Activated CD8-positive, alpha-beta memory T cell treated with anti-CD3 and anti-CD28 coated beads for 1 hour (primary cell): ENCODE data around the gene LAGE3.

Experiments
- DNase-seq, 2 donors: peaks; one replicate each; pipeline ENCODE4 v3.0.0-alpha.2; 2020; ENCODE audit warnings: low read depth in 1 of 2; ENCODE audit errors: extremely low read depth in 1 of 2

The LAGE3 gene

DNA sequence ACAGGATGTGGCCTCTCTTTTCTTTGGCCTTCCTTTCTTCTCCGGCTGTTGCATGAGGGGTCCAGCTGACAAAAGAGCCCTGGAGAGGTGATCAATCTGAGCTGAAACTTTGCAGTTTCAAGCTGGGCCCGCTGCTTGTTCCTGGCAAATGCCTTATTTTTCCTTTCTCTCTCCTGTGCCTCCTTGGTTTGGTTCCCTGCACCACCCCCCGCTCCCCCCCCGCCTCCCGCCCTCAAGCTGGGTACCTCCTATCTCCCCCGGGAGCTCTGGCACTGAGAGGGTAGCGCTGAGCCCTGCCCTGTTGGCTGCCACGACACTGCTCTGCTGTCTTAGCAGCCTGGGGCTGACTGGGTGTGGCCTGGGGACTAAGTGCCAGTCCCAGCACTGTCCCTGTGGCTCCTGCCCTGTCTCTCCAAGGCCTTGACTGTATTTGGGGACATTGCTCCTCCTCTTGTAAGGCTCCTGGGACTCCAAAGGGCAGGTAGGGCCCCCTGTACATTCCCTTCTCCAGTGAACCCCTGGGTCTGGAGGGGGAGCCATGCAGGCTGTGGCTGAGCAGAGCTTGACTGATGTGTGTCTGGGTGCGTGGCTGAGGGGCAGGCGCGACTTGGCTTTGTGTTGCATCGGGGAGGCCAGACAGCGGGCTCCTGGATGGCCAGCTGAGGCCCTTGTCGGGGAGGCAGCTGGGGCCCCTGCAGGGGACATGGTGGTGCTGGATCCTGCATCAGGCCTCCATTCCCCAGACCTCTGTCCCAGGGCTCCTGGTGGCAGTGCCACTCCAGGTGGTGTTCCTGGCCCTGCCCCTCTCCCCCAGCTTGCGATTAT, 19.9 kb downstream of the LAGE3 start:
- no peak for DNase-seq

DNA sequence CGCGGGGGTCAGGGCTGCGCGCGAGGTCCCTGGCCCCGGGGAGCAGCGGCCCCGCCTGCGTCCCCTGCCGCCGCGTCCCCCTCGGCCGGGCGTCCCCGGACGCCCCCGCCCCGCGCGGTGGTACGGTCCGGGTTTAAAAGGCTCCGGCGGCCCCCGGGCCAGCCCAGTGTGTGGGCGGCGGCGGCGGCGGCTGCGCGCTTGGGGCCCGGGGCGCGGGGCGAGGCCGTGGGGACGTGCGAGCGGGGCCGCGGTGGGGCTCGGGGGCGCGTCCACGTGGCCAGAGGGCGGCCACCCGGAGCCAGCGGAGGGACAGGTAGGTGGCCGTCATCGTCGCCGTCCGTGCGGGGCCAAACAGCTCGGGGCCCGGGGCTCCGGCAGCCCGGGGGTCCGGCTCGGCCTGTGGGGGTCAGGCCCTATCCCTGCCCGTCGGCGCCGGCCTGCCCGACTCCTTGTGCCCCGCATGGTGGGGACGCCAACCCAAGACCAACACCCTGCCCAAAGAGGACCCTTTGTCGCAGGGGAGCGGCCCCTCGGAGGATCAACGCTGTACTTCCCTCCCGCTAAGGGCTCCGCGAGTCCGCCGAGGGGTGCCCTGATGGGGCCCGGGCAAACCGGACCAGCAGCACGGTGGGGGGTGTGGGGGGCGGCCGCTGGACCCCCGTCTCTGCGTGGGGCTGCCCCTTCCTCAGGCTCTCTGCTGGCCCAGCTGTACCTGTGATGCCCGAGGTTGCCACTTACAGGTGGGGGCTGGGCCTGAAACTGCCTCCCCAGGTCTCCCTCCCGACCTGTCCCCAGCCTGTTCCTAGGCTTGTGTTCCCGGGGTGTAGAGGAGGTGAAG, 20.7 kb downstream of the LAGE3 start, which contains the start of gene PLXNA3:
Gene PLXNA3 (plus strand): TSS at position 166 of the 838 bp plus-strand sequence. CDS start 1,903 bp downstream, outside the sequence.
- peak in 1 of 2 donors; percentile 63 for DNase-seq

DNA sequence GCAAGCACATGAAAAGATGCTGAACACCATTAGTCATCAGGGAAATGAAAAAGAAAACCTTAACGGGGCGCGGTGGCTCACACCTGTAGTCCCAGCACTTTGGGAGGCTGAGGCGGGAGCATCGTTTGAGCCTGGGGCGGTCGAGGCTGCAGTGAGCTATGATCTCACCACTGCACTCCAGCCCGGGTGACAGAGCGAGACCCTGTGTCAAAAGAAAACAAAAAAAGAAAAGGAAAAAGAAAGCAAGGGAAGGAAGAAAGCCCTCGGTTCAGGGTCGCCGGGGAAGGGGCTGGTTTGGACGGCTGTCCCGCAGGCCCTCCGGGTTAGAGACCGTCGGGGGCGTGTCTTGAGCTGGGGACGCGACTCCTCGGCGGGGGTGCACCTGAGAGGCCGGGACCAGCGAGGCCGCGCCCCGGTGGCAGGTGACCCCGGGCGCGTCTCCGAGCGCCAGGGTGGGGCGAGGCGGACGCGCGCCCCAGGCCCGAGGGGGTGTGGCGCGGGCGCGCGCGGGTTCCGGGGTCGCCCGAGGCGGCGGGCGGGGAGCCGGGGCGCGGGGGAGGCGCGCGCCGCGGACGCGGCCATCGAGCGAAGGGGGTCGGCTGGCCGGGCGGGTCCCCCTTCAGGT, 21.5 kb downstream of the LAGE3 start:
- DNase-seq = peak in 1 of 2 donors; percentile 44

DNA sequence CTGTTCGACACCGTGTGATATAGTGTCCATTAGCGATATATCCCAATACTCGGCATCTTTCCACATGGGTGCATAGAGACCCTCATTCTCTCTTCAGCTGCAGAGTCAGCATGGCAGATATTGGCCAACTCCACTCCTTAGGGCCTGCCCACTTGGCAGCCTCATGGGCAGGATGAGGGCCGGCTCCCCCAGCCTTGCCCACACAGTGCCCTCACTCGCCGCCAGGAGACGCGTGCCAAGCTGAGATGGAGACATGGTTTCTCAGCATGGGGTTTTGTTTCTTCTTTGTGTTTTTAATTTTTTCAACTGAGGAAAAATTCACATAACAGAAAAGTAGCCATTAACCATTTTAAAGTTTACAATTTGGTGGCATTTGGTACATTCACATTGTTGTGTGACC, 26.3 kb downstream of the LAGE3 start:
- no peak for DNase-seq

DNA sequence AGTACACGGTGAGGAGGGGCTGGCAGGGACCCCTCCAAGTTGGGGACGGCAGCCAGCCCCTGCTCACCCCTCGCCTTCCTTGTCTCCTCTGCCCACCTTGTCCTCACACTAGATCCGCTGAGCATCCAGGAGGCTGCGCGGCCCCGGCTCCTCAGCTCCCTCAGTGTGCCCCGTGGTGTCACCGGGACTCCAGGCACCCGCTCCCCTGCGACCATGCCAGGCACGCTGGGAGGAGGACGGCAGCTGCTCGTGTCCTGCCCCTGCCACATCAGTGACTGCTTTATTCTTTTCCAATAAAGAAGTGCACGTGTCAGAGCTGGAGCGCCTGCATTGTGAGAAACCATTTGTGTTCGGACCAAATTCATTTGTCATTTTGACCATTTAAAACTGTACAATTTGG, 28.8 kb downstream of the LAGE3 start:
- DNase-seq = no peak

DNA sequence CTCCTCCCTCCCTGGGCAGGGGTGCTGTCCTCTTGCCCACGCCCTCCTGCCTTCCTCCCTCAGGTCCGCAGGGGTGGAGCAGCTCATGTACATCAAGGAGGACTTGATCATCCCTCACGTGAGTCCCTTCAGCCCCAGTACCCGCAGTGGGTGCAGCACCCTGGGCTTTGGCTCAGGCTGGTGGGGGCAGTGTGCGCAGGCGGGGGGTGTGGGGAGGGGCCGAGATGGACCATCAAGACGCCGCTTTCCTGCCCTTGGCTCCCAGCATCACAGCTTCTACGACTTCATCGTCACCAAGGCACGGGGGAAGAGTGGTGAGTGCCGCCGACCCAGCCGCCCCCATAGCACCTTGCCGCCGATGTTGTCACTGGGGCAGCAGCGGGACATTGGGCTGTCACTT, 29.5 kb downstream of the LAGE3 start:
- DNase-seq = no peak

DNA sequence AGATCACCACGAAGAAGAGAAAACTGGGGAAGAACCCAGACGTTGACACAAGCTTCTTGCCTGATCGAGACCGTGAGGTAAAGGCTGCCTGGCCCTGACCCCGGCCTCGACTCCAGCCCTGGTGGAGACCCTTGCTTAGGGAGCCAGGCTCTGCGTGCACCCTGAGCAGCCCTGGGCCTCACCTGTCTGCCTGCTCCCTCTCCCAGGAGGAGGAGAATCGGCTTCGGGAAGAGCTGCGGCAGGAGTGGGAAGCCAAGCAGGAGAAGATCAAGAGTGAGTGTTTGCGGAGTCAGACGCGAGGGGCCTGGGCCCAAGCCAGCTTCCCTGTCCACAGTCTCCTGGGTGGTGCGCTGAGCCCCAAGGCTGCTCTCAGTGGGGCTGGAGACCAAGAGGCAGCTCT, 30.6 kb downstream of the LAGE3 start:
- no peak for DNase-seq

DNA sequence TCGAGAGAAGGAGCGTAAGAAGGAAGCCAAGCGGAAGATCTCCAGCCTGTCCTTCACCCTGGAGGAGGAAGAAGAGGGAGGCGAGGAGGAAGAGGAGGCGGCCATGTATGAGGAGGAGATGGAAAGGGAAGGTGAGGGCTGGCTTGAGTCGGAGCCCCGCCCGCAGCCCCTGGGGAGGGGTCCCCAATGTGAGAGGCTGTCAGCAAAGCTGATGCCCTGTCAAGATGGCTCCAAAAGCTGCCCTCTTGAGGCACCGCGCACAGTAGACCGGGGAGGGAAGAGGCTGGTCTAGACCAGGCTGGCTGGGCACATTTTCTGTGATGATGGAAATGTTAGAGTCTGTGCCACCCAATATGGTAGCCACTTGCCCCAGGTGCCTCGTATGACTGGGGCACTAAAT, 32.7 kb downstream of the LAGE3 start:
- no peak for DNase-seq

DNA sequence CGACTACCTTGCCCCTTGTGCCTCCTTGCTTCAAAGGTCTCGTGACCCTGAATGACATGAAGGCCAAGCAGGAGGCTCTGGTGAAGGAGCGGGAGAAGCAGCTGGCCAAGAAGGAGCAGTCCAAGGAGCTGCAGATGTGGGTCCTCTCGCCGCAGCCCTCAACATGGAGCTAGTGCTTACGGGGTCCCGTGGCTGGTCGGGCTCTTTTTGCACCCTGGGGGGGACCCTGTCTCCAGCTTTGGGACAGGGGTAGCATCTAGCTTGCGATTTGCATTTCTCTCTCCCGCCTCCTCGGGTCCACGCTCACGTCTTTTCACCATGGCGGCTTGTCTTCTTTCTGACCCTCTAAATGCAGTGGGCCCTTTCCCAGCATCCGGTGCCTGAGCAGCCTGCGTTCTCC, 33.3 kb downstream of the LAGE3 start:
- DNase-seq = no peak

DNA sequence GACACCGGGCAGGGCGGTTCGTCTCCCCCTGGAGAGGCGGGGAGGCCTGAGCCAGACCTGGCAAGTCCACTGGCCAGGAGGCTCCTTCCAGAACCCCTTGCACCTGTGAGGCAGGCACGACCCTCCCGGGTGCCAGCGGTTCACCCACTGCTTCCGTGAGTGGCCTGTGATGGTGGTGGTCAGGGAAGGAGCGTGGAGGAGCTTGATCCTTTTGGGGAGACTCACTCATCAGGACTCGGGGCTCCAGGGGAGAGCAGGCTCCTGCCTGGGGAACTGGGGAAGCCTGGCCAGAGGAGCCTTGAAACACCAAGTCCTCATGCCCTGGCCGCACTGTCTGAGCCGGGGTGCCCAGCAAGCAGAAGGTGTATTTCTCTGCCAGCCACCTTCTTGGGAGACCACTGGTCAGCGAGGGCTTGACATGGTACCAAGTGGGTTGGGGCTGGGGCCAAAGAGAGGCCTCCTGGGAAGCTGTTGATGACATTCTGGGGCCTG, 34.3 kb downstream of the LAGE3 start:
- DNase-seq = no peak

DNA sequence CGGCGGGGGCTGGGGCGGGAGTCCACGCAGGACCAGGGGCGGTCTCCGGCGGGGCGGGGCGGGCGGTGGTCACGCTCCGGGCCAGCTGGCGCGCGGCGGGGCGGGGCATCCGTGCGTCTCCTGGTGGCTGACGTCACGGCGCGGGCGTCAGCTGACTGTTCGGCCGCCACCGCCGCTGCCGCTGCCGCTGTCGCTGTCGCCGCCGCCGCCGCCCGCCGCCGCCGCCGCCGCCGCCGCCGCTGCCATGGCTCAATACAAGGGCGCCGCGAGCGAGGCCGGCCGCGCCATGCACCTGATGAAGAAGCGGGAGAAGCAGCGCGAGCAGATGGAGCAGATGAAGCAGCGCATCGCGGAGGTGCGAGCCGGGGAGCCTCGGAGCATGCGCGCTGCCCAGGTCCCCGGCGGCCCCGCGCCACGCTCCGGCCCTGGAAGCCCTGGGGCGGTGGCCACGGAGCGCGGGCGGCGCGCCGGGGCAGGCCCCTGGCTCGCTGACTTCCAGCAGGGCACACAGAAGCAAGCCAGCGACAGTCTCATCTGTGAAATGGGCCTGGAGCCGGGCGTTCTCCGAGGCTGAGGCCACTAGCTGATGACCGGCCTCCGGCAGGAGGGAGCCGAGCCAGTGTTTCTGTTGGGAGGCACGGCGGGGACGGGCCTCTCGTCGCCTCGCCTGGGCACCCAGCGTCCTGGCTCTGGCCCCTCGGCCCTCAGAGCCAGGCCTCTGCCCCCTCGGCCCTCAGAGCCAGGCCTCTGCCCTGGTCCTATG, 34.9 kb downstream of the LAGE3 start, which contains the start of gene FAM50A:
Gene FAM50A (plus strand): TSS at position 150 of the 763 bp plus-strand sequence. CDS start 95 bp downstream, at position 245.
- peak in 1 of 2 donors; percentile 50 for DNase-seq

DNA sequence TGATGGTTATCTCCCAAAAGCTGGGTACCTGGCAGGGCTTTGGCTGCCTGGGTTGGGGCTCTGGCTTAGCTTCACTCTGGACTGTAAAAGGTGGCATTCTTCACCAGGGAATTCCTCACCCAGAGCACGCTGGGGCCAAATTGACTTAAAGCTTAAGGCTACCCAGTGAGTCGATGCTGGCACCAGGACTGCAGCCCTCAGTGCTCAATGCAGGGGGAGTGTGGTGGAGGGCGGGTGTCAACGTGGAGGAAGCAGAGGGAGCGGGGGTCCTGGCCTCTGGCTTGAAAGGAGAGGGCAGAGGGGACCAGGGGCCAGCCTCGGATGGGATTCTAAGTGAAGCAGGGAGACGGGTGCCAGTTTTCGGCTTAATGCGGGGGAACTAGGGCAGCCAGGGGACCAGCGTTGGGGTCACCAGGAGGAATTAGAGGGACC, 35.6 kb downstream of the LAGE3 start:
- DNase-seq = no peak

DNA sequence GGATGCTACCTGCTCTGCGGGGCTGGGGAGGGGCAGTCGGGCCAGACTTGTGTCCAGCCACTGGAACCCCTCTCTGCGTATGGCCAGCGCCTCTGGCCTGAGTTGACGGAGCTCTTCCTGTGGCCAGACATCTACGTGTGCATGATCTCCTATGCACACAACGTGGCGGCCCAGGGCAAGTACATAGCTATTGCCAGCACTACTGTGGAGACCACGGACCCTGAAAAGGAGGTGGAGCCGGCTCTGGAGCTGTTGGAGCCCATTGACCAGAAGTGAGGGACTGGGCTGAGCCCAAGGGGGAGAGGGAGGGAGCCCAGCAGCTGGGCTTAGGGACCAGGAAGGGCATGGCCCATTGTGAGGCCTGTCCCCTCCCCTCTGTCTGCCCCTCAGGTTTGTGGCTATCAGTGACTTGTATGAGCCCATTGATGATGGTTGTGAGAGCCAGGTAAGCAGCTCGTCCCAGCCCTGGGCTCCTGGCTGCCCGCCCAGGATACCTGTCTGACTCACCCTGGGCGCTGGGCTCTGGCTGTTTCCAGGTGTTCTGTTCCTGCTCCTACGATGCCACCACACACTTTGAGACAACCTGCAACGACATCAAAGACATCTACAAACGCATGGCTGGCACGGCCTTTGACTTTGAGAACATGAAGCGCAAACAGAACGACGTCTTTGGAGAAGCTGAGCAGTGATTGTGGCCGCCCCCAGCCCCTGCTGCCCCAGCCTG, 36.9 kb downstream of the LAGE3 start:
- DNase-seq = no peak

DNA sequence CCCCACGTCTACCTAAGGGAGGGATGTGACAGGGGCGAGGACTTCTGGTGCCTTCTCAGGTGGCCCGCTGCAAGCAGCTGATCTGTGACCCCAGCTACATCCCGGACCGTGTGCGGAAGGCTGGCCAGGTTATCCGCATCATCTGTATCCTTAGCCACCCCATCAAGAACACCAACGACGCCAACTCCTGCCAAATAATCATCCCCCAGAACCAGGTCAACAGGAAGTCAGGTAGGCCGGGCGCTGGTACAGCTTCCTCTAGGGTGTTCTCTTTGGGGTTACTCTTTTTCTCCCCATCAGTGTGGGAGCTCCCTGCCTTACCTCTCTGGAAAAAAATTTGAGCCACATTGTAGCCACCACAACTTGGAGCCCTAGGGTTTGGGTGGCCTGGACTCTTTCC, 37.5 kb downstream of the LAGE3 start:
- no peak for DNase-seq

DNA sequence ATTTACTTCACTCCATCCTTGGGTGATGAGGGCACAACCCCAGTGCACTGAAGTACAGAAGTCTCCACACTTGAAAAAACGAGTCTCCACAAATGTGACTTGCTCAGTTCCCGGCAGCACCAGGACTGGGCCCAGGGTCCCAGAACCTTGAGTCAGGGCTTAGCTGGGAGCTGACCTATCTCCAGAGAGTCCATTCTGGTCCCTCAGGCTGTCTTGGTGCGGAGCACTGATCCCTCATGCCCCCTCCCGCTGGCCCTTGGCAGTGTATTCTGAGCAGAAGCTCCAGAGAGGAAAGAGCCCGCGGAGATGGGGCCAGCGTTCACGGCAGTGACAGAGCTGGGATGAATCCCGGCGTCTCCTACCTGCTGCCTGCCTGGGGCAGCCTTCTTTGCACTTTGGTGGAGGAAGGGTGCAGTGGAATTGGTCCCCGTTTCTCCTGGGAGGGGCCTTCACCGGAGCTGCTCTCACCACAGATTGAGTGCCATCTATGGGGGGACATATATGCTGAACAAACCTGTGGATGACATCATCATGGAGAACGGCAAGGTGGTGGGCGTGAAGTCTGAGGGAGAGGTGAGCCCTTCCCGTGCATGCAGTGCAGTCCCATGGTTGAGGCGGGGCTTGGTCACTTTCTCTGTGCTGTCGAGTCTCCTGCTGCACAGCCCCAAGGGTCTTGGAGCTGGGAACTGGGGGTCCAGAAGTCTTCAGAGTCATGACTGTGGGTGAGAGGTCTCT, 38.3 kb downstream of the LAGE3 start:
- DNase-seq = no peak

DNA sequence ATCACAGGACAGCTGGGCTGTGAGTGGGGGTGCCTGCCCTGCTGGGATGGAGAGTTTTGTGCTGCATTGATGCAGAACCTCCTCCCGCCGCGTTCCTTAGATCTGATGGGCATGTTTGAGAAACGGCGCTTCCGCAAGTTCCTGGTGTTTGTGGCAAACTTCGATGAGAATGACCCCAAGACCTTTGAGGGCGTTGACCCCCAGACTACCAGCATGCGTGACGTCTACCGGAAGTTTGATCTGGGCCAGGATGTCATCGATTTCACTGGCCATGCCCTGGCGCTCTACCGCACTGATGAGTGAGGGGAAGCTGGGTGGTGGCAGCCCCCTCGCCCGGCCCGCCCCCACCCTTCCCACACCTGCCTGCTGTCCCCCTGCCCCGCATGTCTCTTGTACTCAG, 39.2 kb downstream of the LAGE3 start:
- DNase-seq = no peak

DNA sequence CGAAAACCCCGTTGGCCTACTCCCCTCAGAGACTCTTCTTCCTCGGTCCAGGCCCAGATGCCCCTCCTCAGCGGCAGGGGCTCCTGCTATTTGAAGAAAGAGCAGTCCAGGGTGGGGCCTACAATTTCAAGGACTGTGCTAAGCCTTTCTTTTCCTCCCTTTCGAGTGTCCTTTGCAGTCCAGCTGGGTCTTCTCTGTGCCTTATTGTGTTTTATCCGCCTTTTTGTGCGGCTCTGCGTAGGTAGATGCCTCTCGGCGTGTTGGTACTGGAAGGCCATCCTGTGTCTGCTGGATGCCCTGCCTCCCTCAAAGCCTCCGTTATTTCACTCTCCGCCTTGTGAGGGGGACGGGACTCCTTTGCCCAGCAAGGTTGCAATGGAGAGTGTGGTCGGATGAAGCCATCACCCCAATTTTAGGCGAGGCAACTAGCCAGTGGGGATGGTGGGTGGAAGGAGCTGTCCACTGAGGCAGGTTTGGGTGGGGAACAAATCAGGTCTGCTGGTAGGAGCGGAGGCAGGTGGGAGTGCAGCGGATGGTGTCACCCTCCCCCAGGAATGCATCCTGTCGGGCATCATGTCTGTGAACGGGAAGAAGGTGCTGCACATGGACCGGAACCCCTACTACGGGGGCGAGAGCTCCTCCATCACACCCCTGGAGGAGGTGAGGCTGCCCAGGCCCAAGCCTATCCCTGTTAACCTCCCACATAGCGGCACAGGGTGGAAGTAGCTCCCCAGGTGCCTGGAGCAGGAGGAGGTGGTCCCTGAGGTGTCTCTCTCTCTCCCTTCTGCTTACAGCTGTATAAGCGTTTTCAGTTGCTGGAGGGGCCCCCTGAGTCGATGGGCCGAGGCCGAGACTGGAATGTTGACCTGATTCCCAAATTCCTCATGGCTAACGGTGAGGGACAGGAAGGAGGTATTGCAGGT, 40.8 kb downstream of the LAGE3 start:
- DNase-seq = no peak
